LHCN-M2 (cell line): ENCODE results near the gene TMSB4Y. TPM values are rescaled to one million over a fixed set of nuclear protein-coding genes. Genes with fewer than 3 reads are reported as not detected.

Source experiments
- DNase-seq: peaks from one replicate; pipeline ENCODE4 v3.0.0-alpha.2; 2012; ENCODE audit warnings: low read depth
- polyA plus RNA-seq: library from polyadenylated mRNA; unstranded; fragments of >200 nt; gene quantifications from one replicate; pipeline ENCODE4 v1.2.1, GENCODE V29; 2012; ENCODE audit warnings: missing spikeins
- total RNA-seq: library from RNA; depleted of rRNA; stranded (reverse); fragments of >200 nt; gene quantifications from 2 replicates; pipeline ENCODE4 v1.2.3, GENCODE V29; 2014; rRNA removed

TMSB4Y gene
- 0.06 TPM in 2 replicates for total RNA-seq
- 0.18 TPM for polyA plus RNA-seq

- peak; percentile 62 for DNase-seq
Observed at GRCh38 chrY:13703568-13703968, at the start of gene TMSB4Y. TMSB4Y (plus strand) TSS chrY:13703899.

GRCh38 chrY:13664162-13664561 is 39.5 kb upstream of the TMSB4Y start:
- DNase-seq, result no peak

- no peak for DNase-seq
Observed at GRCh38 chrY:13671122-13671521, 32.6 kb upstream of the TMSB4Y start.

GRCh38 chrY:13702276-13702675 is 1.4 kb upstream of the TMSB4Y start:
- no peak for DNase-seq

- DNase-seq, result peak; percentile 9
Observed at GRCh38 chrY:13704121-13704930, 627 bp downstream of the TMSB4Y start.

- DNase-seq, result no peak
Observed at GRCh38 chrY:13705197-13705596, 1.5 kb downstream of the TMSB4Y start.

GRCh38 chrY:13708038-13708437 is 4.3 kb downstream of the TMSB4Y start:
- DNase-seq, result no peak

GRCh38 chrY:13718996-13719395 is 15.3 kb downstream of the TMSB4Y start:
- DNase-seq, result no peak

- DNase-seq, result no peak
Observed at GRCh38 chrY:13729517-13729916, 25.8 kb downstream of the TMSB4Y start.

GRCh38 chrY:13738618-13739017 is 34.9 kb downstream of the TMSB4Y start:
- no peak for DNase-seq

GRCh38 chrY:13751289-13752071 is 47.8 kb downstream of the TMSB4Y start:
- no peak for DNase-seq

- no peak for DNase-seq
Observed at GRCh38 chrY:13754661-13755060, 51.0 kb downstream of the TMSB4Y start.

Other genes starting within 250 kb of the TMSB4Y start
- gene UTY, start 223.9 kb upstream of the TMSB4Y start, total RNA-seq, result 10.0 and 11.3 TPM in 2 replicates